Hepatocyte (in vitro differentiated cells): Measurements from ENCODE around the gene GALNT17.

Experiments used
- EZH2 ChIP-seq: fragments of 200-600 bp; sonication (generic); IDR thresholded peaks from 2 replicates; pipeline ENCODE4 v1.6.1; 2016; ENCODE audit warnings: antibody characterized with exemption, mild to moderate bottlenecking, borderline replicate concordance
- TF ChIP-seq, protein P1 (sequence below): fragments of 200-600 bp; sonication (generic); IDR thresholded peaks from 2 replicates; pipeline ENCODE4 v1.5.1; 2016; ENCODE audit warnings: antibody characterized with exemption, mild to moderate bottlenecking; ENCODE audit not compliant: poor library complexity

DNA sequence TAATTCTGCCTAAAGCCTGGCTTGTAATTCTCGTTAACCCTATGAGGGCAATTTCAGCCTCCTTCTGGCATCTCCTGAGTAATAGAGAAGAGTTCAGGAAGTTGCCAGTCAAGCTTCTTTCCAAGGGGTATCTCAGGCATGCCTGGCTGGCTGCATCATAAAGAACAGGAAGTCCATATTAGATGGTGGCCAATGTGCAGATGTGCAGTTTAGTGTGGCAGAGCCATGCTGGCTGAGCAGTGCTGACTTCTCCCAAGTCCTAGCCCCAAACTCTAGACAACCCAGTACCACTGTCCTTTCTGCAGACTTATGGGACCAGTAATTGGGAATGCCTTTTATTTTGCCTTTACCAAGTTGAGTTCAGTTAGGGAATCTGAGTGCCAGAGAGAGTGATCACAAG, 517.9 kb downstream of the GALNT17 start:
- no peak for TF ChIP-seq EZH2
- TF ChIP-seq, protein P1, sequence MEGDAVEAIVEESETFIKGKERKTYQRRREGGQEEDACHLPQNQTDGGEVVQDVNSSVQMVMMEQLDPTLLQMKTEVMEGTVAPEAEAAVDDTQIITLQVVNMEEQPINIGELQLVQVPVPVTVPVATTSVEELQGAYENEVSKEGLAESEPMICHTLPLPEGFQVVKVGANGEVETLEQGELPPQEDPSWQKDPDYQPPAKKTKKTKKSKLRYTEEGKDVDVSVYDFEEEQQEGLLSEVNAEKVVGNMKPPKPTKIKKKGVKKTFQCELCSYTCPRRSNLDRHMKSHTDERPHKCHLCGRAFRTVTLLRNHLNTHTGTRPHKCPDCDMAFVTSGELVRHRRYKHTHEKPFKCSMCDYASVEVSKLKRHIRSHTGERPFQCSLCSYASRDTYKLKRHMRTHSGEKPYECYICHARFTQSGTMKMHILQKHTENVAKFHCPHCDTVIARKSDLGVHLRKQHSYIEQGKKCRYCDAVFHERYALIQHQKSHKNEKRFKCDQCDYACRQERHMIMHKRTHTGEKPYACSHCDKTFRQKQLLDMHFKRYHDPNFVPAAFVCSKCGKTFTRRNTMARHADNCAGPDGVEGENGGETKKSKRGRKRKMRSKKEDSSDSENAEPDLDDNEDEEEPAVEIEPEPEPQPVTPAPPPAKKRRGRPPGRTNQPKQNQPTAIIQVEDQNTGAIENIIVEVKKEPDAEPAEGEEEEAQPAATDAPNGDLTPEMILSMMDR, result no peak
